Caco-2 (cell line): ENCODE results near the gene XAB2. TPM values are rescaled to one million over a fixed set of nuclear protein-coding genes. Genes with fewer than 3 reads are reported as not detected.

Experiments
- BruUV-seq: library from RNA; stranded (reverse); fragments of 400-500 nt; replicated peaks from 2 replicates; lab custom pipeline; 2021; lab: Mats Ljungman, UMichigan
- CTCF ChIA-PET: fragments of 300-600 bp; sonication (Branson Sonifier 250); formaldehyde crosslinking; loops from one replicate; lab custom pipeline; 2022; ENCODE audit warnings: antibody characterized with exemption; lab: Charles Lee
- POLR2A ChIA-PET: fragments of 300-600 bp; sonication (Branson Sonifier 250); formaldehyde crosslinking; loops from one replicate; lab custom pipeline; 2022; ENCODE audit warnings: antibody characterized with exemption; lab: Charles Lee
- DNase-seq, 2 experiments: peaks; one replicate each; pipeline versions ENCODE4 v3.0.0 to v3.0.0-alpha.2; 2020 to 2022
- H3K27me3 ChIP-seq: replicated peaks from 2 replicates; pipeline ENCODE4 v1.6.0; 2011; ENCODE audit warnings: low read length; ENCODE audit not compliant: control insufficient read depth, insufficient read depth
- H3K36me3 ChIP-seq: 2 replicates; pipeline ENCODE4 v1.5.1; 2011; ENCODE audit warnings: low read length; ENCODE audit not compliant: control insufficient read depth, insufficient read depth
- H3K4me1 ChIP-seq: fragments of 250-450 bp; sonication (Bioruptor Pico); 2 replicates; pipeline ENCODE4 v1.5.1; 2020; ENCODE audit warnings: mild to moderate bottlenecking
- H3K4me3 ChIP-seq: 2 replicates; pipeline ENCODE4 v1.5.1; 2011; ENCODE audit warnings: low read depth, mild to moderate bottlenecking, control low read depth, low read length
- H3K9me3 ChIP-seq: fragments of 250-450 bp; sonication (Bioruptor Pico); 2 replicates; pipeline ENCODE4 v1.5.1; 2020; ENCODE audit warnings: mild to moderate bottlenecking, moderate library complexity
- H3K27ac Mint-ChIP-seq: one replicate; pipeline ENCODE4 v1.8.0; 2022; ENCODE audit warnings: mixed read lengths; ENCODE audit not compliant: unreplicated experiment
- H3K27me3 Mint-ChIP-seq: one replicate; pipeline ENCODE4 v1.8.0; 2022; ENCODE audit warnings: mixed read lengths; ENCODE audit not compliant: insufficient read depth, unreplicated experiment
- H3K36me3 Mint-ChIP-seq: one replicate; pipeline ENCODE4 v1.8.0; 2022; ENCODE audit warnings: mild to moderate bottlenecking, mixed read lengths; ENCODE audit not compliant: insufficient read depth, unreplicated experiment
- H3K4me1 Mint-ChIP-seq: one replicate; pipeline ENCODE4 v1.8.0; 2022; ENCODE audit warnings: low read depth, mixed read lengths; ENCODE audit not compliant: unreplicated experiment
- H3K4me3 Mint-ChIP-seq: one replicate; pipeline ENCODE4 v1.8.0; 2022; ENCODE audit warnings: mild to moderate bottlenecking, moderate library complexity, mixed read lengths; ENCODE audit not compliant: unreplicated experiment
- H3K9me3 Mint-ChIP-seq: one replicate; pipeline ENCODE4 v1.8.0; 2022; ENCODE audit warnings: mixed read lengths; ENCODE audit not compliant: unreplicated experiment
- CTCF ChIP-seq, 2 experiments: fragments of 200-600 bp in 1 of 2; IDR thresholded peaks; 1 replicate in 1 of 2; 2 replicates in 1 of 2; pipeline versions ENCODE4 v1.5.1 to v1.8.0; 2011 to 2022; ENCODE audit warnings: antibody characterized with exemption in 1 of 2, control low read depth in 1 of 2, inconsistent platforms in 1 of 2, low read depth in 1 of 2, low read length in 1 of 2, mild to moderate bottlenecking in 1 of 2, moderate library complexity in 1 of 2; ENCODE audit not compliant: insufficient read depth in 1 of 2, severe bottlenecking in 1 of 2, unreplicated experiment in 1 of 2
- intact Hi-C: fragments of 100-400 bp; cut with micrococcal nuclease; formaldehyde crosslinking; loops from one replicate; pipeline ENCODE4 v1.10.0; 2022; ENCODE audit not compliant: unreplicated experiment
- total RNA-seq: library from RNA; stranded (reverse); gene quantifications from 2 replicates; pipeline ENCODE4 v1.2.3, GENCODE V29; 2022

Gene XAB2
- total RNA-seq, 1 experiment from 2014 or later: 44.7 TPM

GRCh38 chr19:7595466-7596133 lies 33.7 kb downstream of the XAB2 start, which contains the start of gene CAMSAP3:
Gene CAMSAP3 (plus strand): TSS chr19:7595863. CDS start chr19:7596003, 140 bp downstream.
- H3K27me3 Mint-ChIP-seq: no peaks in the 10 kb centered on the region
- no peak for TF ChIP-seq CTCF (IDR thresholded peaks at IDR 0.05; ENCODE audit: insufficient read depth in 1 of 2, low read depth in 1 of 2, low read length in 1 of 2, severe bottlenecking in 1 of 2, unreplicated experiment in 1 of 2)
- H3K36me3 Mint-ChIP-seq: peaks cover 25% of the 10 kb centered on the region
- peaks cover 13% of the 10 kb centered on the region for H3K4me1 Mint-ChIP-seq
- CTCF ChIA-PET: interaction anchor here (1.3 to 2.6 kb wide), 2 partner anchors 27 to 85 kb away, joined by 4 to 35 read pairs; partner anchors contain the start of gene TRAPPC5
- peak within 1 kb of the TSS; percentile 77 for H3K4me3 Mint-ChIP-seq
- peak within 1 kb of the TSS; percentile 57 for H3K27ac Mint-ChIP-seq
- intact Hi-C loops: no loop called here
- Histone ChIP-seq H3K9me3 (no peaks in the 10 kb centered on the region), H3K27me3 (no peaks in the 10 kb centered on the region), H3K4me3 (peak within 1 kb of the TSS; percentile 75), H3K4me1 (peaks cover 12% of the 10 kb centered on the region), H3K36me3 (no peaks in the 10 kb centered on the region; the same call in 1 of the 2 replicates)
- no TSS peak for BruUV-seq
- DNase-seq: peak; percentile 85 to 90
- POLR2A ChIA-PET: interaction anchor here (0.6 to 0.7 kb wide), 2 partner anchors 10 to 40 kb away, joined by 3 to 4 read pairs; no protein-coding TSS in a partner anchor
- H3K9me3 Mint-ChIP-seq: no peaks in the 10 kb centered on the region

GRCh38 chr19:7590256-7590655 lies 39.1 kb downstream of the XAB2 start:
- DNase-seq: peak; percentile 68

GRCh38 chr19:7589822-7590221 lies 39.5 kb downstream of the XAB2 start:
- Mint-ChIP-seq H3K27me3 (no peaks in the 10 kb centered on the region), H3K4me1 (no peaks in the 10 kb centered on the region), H3K9me3 (no peaks in the 10 kb centered on the region), H3K36me3 (no peaks in the 10 kb centered on the region), H3K27ac (no peak overlapping the region), H3K4me3 (no peak overlapping the region)
- Histone ChIP-seq H3K4me3 (no peak overlapping the region), H3K4me1 (peaks cover 9% of the 10 kb centered on the region), H3K36me3 (no peaks in the 10 kb centered on the region), H3K9me3 (no peaks in the 10 kb centered on the region), H3K27me3 (no peaks in the 10 kb centered on the region)
- DNase-seq: no peak
- no TSS peak for BruUV-seq
- intact Hi-C loops: no loop called here
- TF ChIP-seq CTCF (IDR thresholded peaks at IDR 0.05; ENCODE audit: insufficient read depth in 1 of 2, low read depth in 1 of 2, low read length in 1 of 2, severe bottlenecking in 1 of 2, unreplicated experiment in 1 of 2): no peak
- ChIA-PET CTCF (interaction anchor here (1.4 kb wide), 1 partner anchor 21 kb away, joined by 9 read pairs; no protein-coding TSS in a partner anchor), POLR2A (no interaction called here)

More at GRCh38 chr19:7590256-7590655, 39.1 kb downstream of the XAB2 start:
- Mint-ChIP-seq H3K27me3 (no peaks in the 10 kb centered on the region), H3K4me3 (no peak overlapping the region), H3K36me3 (no peaks in the 10 kb centered on the region), H3K9me3 (no peaks in the 10 kb centered on the region), H3K27ac (no peak overlapping the region), H3K4me1 (peaks cover 4% of the 10 kb centered on the region)
- intact Hi-C loops: no loop called here
- ChIA-PET POLR2A (no interaction called here), CTCF (interaction anchor here (1.4 kb wide), 1 partner anchor 22 kb away, joined by 9 read pairs; no protein-coding TSS in a partner anchor)
- no TSS peak for BruUV-seq
- TF ChIP-seq CTCF (IDR thresholded peaks at IDR 0.05; ENCODE audit: insufficient read depth in 1 of 2, low read depth in 1 of 2, low read length in 1 of 2, severe bottlenecking in 1 of 2, unreplicated experiment in 1 of 2): no peak
- Histone ChIP-seq H3K36me3 (no peaks in the 10 kb centered on the region), H3K27me3 (no peaks in the 10 kb centered on the region), H3K4me3 (no peak overlapping the region), H3K4me1 (peaks cover 10% of the 10 kb centered on the region), H3K9me3 (no peaks in the 10 kb centered on the region)
